GM12875 (cell line): ENCODE measurements around the gene ADAP1.

ENCODE experiments used
- H3K4me3 ChIP-seq: one replicate; pipeline ENCODE4 v1.5.1; 2011; ENCODE audit warnings: low read depth, low read length, control low read depth
- TF ChIP-seq, protein P1 (sequence below): IDR thresholded peaks from 2 replicates; pipeline ENCODE4 v1.5.1; 2011; ENCODE audit warnings: low read depth, mild to moderate bottlenecking, control low read depth, inconsistent platforms, low read length, moderate library complexity, borderline replicate concordance; ENCODE audit not compliant: insufficient read depth

ADAP1 gene

DNA sequence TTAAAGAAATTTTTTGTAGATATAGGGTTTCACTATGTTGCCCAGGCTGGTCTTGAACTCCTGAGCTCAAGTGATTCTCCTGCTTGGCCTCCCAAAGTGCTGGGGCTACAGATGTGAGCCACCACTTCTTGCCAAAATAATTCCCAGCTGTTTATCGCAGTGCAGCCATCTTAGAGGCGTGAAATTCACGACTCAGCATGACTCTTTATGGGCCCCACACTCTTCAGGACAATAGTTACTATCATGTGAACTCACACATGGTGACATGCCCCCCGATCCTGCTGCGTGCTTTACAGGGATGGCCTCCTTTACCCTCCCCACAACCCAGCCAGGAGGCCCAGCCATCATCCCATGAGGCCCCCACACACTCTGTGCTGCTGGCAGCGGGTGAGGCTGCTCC lies 16.3 kb upstream of the ADAP1 start:
- TF ChIP-seq, protein P1, sequence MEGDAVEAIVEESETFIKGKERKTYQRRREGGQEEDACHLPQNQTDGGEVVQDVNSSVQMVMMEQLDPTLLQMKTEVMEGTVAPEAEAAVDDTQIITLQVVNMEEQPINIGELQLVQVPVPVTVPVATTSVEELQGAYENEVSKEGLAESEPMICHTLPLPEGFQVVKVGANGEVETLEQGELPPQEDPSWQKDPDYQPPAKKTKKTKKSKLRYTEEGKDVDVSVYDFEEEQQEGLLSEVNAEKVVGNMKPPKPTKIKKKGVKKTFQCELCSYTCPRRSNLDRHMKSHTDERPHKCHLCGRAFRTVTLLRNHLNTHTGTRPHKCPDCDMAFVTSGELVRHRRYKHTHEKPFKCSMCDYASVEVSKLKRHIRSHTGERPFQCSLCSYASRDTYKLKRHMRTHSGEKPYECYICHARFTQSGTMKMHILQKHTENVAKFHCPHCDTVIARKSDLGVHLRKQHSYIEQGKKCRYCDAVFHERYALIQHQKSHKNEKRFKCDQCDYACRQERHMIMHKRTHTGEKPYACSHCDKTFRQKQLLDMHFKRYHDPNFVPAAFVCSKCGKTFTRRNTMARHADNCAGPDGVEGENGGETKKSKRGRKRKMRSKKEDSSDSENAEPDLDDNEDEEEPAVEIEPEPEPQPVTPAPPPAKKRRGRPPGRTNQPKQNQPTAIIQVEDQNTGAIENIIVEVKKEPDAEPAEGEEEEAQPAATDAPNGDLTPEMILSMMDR: no peak
- H3K4me3 ChIP-seq: no peak overlapping the region

DNA sequence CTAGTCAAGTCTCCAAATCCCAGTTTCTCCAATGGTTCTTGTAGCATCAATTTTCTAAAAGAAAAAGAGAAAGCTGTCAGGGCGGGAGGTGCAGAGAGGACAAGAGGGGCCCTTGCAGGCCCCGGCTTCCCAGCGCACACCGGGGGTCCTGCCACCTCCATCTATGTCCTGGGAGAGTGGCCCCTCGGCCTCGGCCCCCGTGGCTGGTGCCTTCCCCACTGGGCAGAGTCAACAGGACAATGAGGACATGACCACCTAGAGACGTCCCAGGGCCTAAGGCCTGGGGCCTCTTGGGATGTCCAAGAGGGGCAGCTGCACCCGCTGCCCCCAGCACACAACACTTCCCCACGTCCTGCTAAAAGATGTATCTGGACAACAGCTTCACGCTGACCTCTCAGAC lies 14.9 kb upstream of the ADAP1 start:
- TF ChIP-seq, protein P1: no peak
- no peak overlapping the region for H3K4me3 ChIP-seq

DNA sequence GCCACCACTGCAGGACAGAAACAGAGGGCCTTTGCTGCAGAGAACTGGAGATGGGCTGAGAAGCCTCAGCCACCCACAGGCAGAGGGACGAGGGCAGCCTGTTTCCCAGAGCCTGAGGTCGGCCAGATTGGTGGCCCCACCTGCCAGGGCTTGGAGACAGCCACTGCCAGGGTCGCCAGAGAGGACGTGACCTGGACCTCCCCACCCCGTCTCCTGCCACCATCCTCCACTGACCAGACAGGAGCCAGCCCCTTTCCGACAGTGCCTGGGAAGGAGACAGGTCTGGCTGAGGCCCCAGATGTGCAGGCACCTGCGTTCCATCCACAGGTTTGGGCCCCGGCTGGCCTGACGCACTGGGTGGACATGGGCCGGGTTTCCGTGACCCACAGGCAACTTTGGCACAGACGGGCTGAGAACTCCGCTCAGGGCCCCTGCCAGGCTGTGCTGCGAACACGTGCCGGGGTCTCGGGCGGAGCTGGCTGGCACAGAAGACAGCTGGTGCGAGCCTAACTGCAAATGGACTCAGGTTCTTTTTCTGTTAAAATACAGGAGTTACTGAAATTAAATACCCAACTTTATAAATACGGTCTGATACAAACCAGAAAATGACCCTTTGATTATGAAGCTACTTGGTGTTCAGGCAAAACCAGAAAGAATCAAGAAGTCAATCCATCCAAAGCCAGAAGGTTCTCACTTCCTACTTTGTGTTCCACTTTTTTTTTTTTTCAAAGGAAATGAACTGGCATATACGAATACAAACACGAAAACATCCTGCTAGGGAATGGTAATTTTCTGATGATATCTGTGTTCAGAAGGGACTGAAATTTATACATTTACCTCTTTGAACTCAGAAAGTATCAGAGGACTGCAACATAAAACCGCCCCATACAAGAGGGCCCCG lies 14.0 kb upstream of the ADAP1 start:
- TF ChIP-seq, protein P1: no peak
- H3K4me3 ChIP-seq: no peak overlapping the region

DNA sequence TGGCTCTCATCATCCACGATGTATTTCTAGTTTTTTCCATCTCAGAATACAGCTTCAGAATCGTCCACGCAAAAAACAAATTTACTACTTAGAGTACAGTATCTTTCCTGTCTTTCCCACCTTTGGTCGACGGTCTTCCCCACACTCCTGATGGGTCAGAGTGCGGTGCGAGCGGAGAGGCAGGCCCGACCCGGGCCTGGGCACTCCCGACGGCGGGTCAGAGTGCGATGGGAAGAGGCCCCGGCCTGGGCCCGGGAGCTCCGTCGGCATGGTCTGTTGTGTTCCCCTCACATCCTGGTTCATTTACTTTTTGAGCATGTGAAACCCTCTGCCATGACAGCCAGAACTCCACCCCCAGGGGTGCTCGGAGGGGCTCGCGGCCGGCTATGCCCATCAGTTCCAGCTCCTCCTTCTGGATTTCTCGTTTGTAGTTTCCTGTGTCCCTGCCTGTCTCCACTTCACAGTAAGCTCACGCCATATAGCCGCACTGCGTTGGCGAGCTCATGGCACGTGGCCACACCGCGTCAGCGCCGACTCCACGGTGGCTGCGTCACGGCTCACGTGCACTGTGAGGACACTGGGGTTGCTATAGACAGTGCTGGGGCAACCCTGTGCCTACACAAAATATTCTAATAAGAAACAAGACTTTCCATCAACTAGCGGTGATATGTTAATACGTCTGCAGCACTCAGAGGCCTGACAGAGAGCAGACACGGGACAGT lies 13.0 kb upstream of the ADAP1 start:
- no peak overlapping the region for H3K4me3 ChIP-seq
- TF ChIP-seq, protein P1: no peak

DNA sequence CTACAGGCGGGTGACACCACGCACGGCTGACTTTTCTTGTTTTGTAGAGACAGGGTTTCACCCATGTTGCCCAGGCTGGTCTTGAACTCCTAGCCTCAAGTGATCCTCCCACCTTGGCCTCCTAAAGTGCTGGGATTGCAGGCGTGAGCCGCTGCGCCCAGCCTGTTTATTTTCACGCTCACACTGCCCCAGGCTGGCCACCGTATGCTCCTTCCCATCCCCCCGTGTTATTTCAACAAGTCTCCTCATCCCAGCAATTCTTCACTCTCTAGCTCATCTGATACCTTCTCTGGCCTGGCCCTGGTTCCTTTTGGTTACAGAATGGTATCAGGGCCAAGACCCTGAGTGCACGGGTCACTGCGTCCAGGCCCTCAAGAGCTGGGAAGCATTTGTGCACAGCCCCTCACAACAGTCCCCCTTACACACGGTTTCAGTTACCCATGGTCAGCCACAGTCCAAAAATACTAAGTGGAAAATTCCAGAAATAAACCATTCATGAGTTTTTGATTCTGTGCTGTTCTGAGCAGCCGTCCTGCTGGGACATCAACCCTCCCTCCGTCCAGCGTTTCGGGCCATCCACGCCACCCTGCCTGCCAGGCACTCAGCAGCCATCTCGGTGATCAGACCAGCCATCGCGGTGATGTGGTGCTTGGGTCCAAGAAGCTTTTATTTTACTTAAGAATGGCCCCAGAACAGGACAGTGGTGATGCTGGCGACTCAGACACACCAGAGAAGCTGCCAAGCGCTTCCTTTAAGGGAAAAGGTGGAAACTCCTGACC lies 12.0 kb upstream of the ADAP1 start:
- TF ChIP-seq, protein P1: no peak
- no peak overlapping the region for H3K4me3 ChIP-seq

DNA sequence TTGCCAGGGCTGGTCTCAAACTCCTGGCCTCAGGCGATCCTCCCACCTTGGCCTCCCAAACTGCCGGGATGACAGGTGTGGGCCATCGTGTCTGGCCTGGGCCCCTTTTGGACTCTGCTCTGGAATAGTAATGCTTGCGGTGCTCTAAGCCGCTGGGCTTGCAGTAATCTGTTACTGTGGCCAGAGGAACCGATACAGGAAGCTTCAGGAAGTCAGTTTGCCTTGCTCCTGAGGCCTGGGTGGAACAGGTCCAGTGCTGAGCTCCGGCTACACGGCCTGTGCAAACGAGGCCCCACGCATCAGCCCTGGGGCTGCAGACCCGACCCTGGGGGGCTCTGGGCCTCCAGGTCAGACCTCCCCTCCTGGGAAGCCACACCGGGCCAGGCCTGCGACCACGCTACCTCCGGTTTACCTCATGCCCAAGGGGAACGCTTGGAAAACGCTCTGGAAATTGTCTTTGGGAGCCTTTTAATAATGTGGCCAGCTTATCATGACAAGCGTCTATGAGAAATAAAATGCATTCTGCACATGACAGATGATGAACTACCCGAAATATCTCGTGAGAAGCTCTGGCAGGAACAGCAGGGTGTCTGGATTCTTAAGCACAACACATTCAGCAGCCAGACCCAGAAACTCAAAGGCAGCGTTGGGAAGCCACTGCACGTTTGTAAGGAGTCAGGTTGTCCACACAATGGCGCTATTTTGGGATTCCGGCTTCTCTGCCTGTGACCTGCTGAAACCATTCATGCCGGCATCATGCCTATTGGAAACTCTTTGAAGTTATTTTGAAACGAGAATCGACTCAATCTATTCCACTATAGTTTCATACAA lies 10.1 kb upstream of the ADAP1 start:
- H3K4me3 ChIP-seq: no peak overlapping the region
- TF ChIP-seq, protein P1: no peak
